Muscle of back (tissue), 11 donors: ENCODE data around the gene KCNQ1OT1. TPM values are rescaled to one million over a fixed set of nuclear protein-coding genes. Genes with fewer than 3 reads are reported as not detected.

Experiments used
- DNase-seq, 3 donors: peaks; one replicate each; pipeline versions ENCODE4 v3.0.0 to v3.0.0-alpha.2; 2013
- polyA plus RNA-seq, 10 donors: library from polyadenylated mRNA; unstranded; fragments of 120-200 nt; gene quantifications; one replicate each; pipeline ENCODE4 v1.2.1, GENCODE V29; 2013; ENCODE audit not compliant: insufficient read length in 10 of 10

Gene KCNQ1OT1
- polyA plus RNA-seq, 10 donors: 0.46 to 2.2 (median 0.86) TPM

GRCh38 chr11:2689651-2690575, 9.9 kb downstream of the KCNQ1OT1 start:
- peak in 1 of 3 donors; percentile 41 for DNase-seq

- no peak for DNase-seq
These were observed 11.2 kb downstream of the KCNQ1OT1 start for GRCh38 chr11:2688381-2689231.

DNA sequence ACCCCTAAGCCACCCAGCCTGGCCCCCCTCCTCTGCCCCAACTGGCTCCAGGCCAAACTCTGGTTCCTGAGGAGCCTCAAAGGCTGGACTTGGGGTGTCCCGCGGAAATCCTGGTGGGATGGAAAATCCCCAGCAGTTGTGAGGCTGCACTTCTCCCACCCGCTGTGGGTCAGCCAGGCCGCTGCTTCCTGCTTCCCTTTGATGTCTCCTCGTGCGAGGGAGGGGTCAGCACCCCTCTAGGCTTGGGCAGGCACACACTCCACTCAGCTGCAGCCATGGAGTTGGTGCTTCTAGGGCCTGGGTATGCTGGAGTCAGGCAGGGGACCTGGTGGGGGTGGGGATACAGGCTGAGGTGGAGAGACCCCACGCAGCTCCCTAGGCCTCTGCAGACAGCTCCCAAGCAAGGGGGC, 12.0 kb downstream of the KCNQ1OT1 start:
- peak in 1 of 3 donors; percentile 26 for DNase-seq

DNA sequence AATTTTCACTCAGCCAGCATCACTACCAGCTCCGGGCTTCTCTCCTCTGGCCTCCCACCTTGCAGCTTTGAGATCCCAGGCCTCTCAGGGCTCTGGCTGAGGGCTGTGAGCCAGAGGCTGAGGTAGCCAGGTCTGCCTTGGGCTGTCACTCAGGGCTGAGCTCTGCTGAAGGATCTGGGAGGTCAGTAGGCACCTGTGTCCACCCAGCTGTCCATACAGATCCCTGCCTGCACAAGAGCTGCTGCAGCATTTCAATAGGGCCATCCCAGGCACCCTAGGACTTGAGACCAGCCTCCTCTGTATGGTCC, 12.6 kb downstream of the KCNQ1OT1 start:
- DNase-seq: no peak

DNA sequence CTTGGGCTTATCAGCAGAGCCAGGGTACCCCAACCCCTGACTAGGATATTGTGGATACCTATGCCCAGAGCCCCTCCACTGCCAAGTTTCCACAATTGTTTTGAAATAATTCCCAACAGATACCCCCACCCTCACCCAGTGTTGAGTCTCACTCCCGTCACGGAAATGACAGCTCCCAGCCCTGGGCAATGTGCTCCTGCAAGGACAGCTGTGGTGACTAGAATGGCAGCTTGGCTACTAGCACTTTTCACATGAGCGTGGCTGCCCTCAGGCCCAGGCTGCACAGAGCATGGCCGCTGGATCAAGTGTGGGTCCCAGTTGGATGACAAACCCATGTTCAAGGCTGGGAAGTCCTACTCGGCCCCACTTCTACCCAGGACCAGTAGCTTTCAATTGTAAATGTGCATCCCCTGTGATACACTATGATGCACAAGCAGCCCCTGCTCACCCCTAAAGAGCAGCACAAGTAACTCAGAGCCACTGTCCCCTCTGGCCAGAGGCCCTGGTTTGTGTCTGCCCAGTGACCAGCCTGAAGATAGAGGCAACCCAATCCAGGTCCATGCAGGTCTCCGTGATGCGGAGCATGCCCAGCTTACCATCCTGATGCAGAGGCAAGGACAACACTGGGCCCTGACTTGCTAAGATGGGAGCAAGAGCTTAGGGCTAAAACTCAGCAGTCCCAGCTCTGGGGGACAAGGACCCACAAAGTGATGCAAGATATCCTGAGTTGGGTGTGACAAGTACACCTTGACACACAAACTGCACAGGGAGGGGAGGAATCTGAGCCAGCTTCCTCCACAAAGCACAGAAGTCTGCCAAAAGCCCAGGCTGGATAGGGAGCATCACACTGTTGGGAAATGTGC, 13.2 kb downstream of the KCNQ1OT1 start:
- no peak for DNase-seq

GRCh38 chr11:2685566-2686359, 14.0 kb downstream of the KCNQ1OT1 start:
- no peak for DNase-seq

DNA sequence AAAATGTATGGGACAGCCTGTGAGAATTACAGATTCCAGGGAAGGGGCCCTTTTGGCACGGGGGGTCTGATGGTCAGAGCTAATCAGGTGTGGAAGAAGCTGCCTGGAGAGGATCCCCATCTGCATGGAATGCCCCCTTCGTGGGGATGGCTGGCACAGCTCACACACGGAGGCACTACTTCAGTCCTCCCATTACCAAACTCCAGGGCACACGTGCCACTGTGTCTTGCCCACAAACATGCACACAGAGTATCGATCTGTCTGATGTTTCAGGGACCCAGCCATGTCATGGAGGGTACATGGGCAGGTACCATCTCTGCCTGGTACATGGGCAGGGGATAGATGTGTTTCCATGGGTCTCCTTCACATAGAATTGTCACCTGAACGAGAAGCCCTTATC, 14.7 kb downstream of the KCNQ1OT1 start:
- DNase-seq: no peak

- DNase-seq: no peak
These were observed 15.2 kb downstream of the KCNQ1OT1 start for GRCh38 chr11:2684581-2684980.

DNA sequence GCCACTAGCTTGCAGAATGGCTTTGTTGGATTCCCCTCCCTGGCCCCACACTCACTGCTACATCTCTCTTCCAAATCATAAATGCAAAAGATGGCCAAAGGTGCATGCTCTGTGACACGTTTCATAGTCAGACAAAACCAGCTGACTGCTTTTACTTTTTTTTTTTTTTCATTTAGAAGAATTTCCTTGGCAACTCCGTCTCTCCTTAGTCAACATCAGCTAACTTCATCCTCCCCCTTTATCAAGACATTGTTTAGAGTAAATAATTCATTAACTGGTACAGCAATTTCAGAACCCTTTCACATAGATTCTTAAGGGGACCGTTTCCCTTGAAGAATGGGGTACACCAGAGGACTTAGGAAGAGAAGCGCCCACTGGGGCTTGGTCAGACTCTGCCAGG, 16.0 kb downstream of the KCNQ1OT1 start:
- DNase-seq: peak in 1 of 3 donors; percentile 22

DNA sequence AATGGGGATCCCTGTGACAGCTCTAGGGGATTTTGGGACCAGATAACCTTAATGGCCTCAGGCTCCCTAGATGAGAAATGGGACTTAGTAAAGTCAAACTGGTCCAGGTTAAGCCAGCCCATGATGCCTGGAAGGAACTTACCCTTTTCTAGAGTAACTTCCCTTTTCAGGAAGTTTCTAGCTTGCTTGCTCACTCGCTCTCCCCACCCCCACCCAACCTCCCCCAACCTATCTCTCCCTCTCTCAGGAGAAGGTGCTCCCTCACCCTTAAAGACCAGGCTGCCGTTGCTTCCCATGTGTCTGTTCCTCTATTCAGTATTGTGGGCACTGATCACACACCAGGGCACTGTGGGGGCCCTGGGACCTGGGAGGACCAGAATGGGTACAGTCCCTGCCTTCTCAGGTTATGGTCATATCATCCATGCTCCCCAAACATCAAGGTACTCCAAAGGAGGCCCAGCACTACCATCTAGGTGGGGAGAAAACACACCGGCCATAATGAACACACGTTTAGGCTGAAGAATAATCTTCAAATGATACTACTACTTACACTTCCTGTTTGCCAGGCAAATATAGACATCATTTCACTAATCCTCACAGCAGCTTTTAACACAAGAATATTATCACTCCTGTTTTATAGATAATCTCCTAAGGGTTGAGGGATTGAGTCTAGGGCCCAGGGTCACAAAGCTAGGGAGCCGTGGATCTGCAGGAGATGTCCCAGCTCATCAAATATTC, 18.2 kb downstream of the KCNQ1OT1 start:
- DNase-seq: no peak

DNA sequence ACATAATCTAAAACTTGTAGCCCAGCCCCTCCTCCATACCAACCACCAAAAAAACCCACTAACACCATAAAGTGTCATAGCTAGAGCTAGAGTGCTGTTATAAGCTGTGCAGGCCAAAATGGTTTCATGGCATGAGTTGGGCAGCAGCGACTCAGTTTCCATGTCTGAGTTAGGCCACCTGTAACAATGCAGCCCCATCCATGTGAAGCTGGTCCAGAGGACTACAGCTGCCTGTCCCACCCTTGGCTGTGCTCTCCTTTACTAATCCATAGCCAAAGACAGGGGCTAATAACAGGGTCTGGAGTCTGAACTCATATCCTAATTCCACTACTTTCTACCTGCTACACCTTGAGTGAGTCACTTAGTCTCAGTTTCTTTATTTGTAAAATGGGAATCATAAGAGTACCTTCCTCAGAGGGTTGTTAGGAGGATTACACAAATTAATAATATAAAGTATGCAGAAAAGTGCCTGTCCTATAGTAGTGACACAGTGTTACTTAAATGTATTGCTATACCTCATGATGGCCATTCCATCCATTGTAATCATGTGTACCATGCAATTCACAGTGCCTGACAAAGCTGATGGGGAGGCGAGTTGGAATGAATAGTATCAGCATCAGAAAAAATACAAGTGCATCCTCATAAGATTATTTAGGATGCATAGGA, 20.6 kb downstream of the KCNQ1OT1 start:
- no peak for DNase-seq

DNA sequence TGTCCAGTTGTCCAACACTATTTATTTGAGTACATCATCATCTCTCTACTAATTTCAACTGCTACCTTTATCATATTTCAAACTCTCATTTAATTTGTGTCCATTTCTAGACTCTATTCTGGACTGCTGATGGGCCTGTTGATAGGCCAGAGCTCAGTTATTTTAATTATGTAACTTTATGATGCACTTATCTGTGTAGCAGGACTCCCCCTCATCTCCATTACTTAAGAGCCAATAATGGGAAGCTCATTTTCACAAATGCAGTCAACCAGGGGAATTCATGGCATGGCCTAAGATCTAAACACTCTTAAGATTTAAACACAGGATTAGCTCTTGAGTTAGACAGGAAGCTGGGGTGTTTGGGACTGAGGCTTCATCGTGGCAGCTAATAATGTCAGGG, 21.4 kb downstream of the KCNQ1OT1 start:
- DNase-seq: no peak

- DNase-seq: no peak
These were observed 22.7 kb downstream of the KCNQ1OT1 start for GRCh38 chr11:2677127-2677526.

- no peak for DNase-seq
These were observed 24.3 kb downstream of the KCNQ1OT1 start for GRCh38 chr11:2675540-2675939.

- DNase-seq: peak in 1 of 3 donors; percentile 44
These were observed 25.1 kb downstream of the KCNQ1OT1 start for GRCh38 chr11:2674658-2675131.

DNA sequence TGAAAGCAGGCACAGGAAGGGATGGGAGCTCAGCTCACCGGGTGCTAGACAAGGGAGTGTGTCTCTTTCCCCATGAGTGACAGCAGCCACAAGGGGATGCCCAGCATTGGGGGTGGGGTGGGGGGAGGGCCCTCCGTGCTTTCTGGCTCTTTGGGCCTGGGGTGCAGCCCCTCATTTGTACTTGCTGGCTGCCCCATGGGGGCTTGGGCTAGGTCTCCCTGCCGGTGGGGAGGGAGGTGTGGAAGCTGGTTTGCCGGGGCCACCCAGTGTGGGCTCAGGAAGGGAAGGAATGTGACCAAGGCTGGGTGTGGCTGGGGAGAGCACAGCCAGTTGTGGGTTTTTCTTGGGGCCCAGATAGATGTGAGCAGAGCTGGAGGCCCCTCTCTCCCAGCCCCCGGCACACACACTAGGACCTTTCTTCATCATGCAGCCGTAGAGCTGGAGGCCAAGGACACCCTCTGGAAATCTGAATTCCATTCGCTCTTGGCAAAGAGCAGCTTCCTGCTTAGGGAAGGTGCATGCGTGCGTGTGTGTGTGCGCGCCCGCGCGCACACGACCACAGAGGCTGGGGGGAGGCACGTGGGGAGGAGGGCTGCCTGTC, 25.8 kb downstream of the KCNQ1OT1 start:
- no peak for DNase-seq

GRCh38 chr11:2673250-2673610, 26.6 kb downstream of the KCNQ1OT1 start:
- no peak for DNase-seq

GRCh38 chr11:2672553-2673249, 27.1 kb downstream of the KCNQ1OT1 start:
- no peak for DNase-seq

- no peak for DNase-seq
These were observed 28.0 kb downstream of the KCNQ1OT1 start for GRCh38 chr11:2671748-2672147.
